Measurements from ENCODE around the gene KRT86. TPM values are rescaled to one million over a fixed set of nuclear protein-coding genes. Genes with fewer than 3 reads are reported as not detected.
"Not testable (repeated sequence)": the region's sequence is repeated elsewhere in the genome, so short reads cannot be mapped to it uniquely, and the experiment has no call there.

KRT86 gene
- total RNA-seq, 1 donor, result 0.21 TPM

DNA sequence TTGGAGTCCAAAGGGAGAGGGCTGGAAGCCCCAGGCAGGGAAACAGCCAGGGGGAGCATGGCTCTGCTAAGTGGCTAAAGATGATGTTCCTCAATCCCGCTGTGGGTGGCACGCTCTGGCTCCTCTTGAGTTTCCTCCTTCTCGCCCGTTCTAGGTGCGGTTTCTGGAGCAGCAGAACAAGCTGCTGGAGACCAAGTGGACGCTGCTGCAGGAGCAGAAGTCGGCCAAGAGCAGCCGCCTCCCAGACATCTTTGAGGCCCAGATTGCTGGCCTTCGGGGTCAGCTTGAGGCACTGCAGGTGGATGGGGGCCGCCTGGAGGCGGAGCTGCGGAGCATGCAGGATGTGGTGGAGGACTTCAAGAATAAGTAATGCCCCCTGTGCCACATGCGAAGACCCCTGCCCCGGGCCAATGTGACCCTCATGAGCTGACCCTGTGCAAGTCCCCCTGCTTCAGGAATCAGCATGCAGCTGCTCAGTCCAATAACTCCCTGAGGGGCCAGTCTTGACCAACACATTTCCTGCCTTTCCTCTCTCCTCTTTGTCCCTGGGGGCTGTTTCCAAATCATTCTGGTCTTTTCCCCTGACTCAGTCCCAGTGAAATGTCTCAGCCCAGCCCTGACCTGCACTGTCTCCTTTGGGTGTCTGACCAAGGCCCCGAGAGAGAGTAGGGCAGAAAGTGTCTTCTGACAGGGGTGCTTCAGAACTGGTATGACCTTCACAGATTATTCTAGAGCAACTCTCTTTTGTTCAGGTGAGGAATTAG, 39.3 kb upstream of the KRT86 start:
- Histone ChIP-seq H3K9me3 (ENCODE audit: low read depth, low read length) (no peaks in the 10 kb centered on the region), H3K4me3 (ENCODE audit: low read length) (no peak overlapping the region), H3K27me3 (ENCODE audit: insufficient read depth, low read length) (peaks cover 23% of the 10 kb centered on the region), H3K4me1 (ENCODE audit: insufficient read depth, low read length) (peaks cover 10% of the 10 kb centered on the region)

GRCh38 chr12:52235822-52236361, 38.6 kb upstream of the KRT86 start:
- Histone ChIP-seq H3K4me1 (ENCODE audit: insufficient read depth, low read length) (peaks cover 10% of the 10 kb centered on the region), H3K9me3 (ENCODE audit: low read depth, low read length) (no peaks in the 10 kb centered on the region), H3K27me3 (ENCODE audit: insufficient read depth, low read length) (peaks cover 23% of the 10 kb centered on the region), H3K4me3 (ENCODE audit: low read length) (no peak overlapping the region)

GRCh38 chr12:52236386-52237050, 37.9 kb upstream of the KRT86 start:
- peaks cover 21% of the 10 kb centered on the region for H3K27me3 ChIP-seq (ENCODE audit: insufficient read depth, low read length)
- peaks cover 10% of the 10 kb centered on the region for H3K4me1 ChIP-seq (ENCODE audit: insufficient read depth, low read length)
- H3K9me3 ChIP-seq (ENCODE audit: low read depth, low read length), result no peaks in the 10 kb centered on the region
- no peak overlapping the region for H3K4me3 ChIP-seq (ENCODE audit: low read length)

GRCh38 chr12:52238207-52238840, 36.1 kb upstream of the KRT86 start:
- peaks cover 4% of the 10 kb centered on the region for H3K27me3 ChIP-seq (ENCODE audit: insufficient read depth, low read length)
- no peak overlapping the region for H3K4me3 ChIP-seq (ENCODE audit: low read length)
- H3K9me3 ChIP-seq (ENCODE audit: low read depth, low read length), result no peaks in the 10 kb centered on the region
- H3K4me1 ChIP-seq (ENCODE audit: insufficient read depth, low read length), result peaks cover 16% of the 10 kb centered on the region

- Histone ChIP-seq H3K27me3 (ENCODE audit: insufficient read depth, low read length) (no peaks in the 10 kb centered on the region), H3K9me3 (ENCODE audit: low read depth, low read length) (no peaks in the 10 kb centered on the region), H3K4me1 (ENCODE audit: insufficient read depth, low read length) (peaks cover 23% of the 10 kb centered on the region), H3K4me3 (ENCODE audit: low read length) (no peak overlapping the region)
Observed at GRCh38 chr12:52238916-52239646, 35.4 kb upstream of the KRT86 start.

- Histone ChIP-seq H3K4me3 (ENCODE audit: low read length) (no peak overlapping the region), H3K4me1 (ENCODE audit: insufficient read depth, low read length) (peaks cover 24% of the 10 kb centered on the region), H3K27me3 (ENCODE audit: insufficient read depth, low read length) (no peaks in the 10 kb centered on the region)
Observed at GRCh38 chr12:52239767-52240166, 34.7 kb upstream of the KRT86 start.

DNA sequence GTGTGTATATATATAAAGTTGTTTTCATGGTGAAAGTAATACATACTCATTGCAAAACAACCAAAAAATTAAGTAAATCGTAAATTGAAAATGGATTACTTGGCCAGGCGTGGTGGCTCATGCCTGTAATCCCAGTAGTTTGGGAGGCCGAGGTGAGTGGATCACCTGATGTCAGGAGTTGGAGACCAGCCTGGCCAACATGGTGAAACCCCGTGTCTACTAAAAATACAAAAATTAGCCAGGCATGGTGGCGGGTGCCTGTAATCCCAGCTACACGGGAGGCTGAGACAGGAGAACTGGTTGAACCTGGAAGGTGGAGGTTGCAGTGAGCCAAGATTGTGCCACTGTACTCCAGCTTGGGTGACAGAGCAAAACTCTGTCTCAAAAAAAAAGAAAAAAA, 34.2 kb upstream of the KRT86 start:
- peaks cover 20% of the 10 kb centered on the region for H3K4me1 ChIP-seq (ENCODE audit: insufficient read depth, low read length)
- H3K27me3 ChIP-seq (ENCODE audit: insufficient read depth, low read length); H3K9me3 ChIP-seq (ENCODE audit: low read depth, low read length); H3K4me3 ChIP-seq (ENCODE audit: low read length): not testable (repeated sequence)

More at GRCh38 chr12:52239767-52240166, 34.7 kb upstream of the KRT86 start:
- no peaks in the 10 kb centered on the region for H3K9me3 ChIP-seq (ENCODE audit: low read depth, low read length)

DNA sequence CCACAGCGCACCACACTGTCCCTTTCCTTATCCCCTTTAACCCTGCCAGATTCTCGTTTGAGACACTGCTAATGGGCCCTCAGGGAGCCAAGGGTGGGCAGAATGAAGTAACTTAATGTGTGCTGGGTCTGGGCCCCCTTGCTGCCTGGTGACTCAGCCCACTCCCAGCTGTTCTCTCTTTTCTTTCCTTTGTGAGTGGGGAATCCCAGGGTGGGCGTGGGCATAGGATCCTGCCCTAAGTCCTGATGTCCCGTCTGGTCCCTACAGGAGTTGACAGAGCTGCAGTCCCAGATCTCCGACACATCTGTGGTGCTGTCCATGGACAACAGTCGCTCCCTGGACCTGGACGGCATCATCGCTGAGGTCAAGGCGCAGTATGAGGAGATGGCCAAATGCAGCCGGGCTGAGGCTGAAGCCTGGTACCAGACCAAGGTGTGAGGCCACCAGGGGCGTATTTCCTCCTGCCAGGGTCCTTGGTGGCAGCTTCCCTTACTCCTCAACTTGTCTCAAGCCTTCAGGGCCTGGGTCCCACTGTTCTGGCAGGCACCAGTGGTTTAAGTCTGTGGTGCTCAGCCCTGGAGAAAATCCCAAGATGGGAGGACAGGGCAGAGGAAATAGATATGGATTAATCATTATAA, 33.1 kb upstream of the KRT86 start:
- Histone ChIP-seq H3K4me1 (ENCODE audit: insufficient read depth, low read length) (peaks cover 20% of the 10 kb centered on the region), H3K27me3 (ENCODE audit: insufficient read depth, low read length) (no peaks in the 10 kb centered on the region), H3K9me3 (ENCODE audit: low read depth, low read length) (no peaks in the 10 kb centered on the region)

DNA sequence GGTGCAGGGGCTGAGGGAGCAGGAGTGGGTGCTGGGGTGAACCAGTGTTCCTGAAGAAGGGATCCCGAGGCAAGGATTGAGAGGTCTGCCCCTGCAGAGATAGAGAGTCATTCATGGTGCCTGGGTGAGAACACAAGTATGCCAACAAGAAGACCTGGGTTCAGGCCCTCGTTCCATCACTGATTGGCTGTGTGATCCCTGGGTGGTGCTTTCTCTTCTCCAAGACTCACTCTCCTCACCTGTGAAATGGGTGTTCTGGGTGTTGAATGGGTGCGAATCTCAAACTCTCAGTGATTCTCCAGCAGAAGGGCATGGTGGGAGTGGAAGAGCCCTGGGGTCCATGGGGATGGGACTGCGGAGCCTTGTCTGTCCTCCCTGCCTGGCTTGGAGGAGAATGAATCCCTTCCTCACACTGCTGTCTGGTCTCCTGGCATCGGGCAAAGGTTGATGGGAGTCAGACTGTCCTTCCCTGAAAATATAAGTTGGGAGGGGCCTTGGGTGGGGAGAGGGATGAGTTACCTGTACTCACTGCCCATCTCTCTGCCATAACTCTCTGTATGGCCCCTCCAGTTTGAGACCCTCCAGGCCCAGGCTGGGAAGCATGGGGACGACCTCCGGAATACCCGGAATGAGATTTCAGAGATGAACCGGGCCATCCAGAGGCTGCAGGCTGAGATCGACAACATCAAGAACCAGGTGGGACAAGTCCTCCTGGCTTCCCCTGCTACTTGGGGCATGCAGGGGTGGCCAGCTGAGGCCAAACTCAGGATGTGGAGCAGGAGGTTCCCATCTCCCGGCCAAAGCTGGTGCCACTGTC, 31.8 kb upstream of the KRT86 start:
- Histone ChIP-seq H3K4me1 (ENCODE audit: insufficient read depth, low read length) (peaks cover 20% of the 10 kb centered on the region), H3K27me3 (ENCODE audit: insufficient read depth, low read length) (no peaks in the 10 kb centered on the region), H3K9me3 (ENCODE audit: low read depth, low read length) (no peaks in the 10 kb centered on the region), H3K4me3 (ENCODE audit: low read length) (no peak overlapping the region)

More for the DNA sequence above, 33.1 kb upstream of the KRT86 start:
- no peak overlapping the region for H3K4me3 ChIP-seq (ENCODE audit: low read length)

GRCh38 chr12:52243259-52243855, 31.1 kb upstream of the KRT86 start:
- Histone ChIP-seq H3K9me3 (ENCODE audit: low read depth, low read length) (no peaks in the 10 kb centered on the region), H3K4me3 (ENCODE audit: low read length) (no peak overlapping the region), H3K4me1 (ENCODE audit: insufficient read depth, low read length) (peaks cover 20% of the 10 kb centered on the region), H3K27me3 (ENCODE audit: insufficient read depth, low read length) (no peaks in the 10 kb centered on the region)

DNA sequence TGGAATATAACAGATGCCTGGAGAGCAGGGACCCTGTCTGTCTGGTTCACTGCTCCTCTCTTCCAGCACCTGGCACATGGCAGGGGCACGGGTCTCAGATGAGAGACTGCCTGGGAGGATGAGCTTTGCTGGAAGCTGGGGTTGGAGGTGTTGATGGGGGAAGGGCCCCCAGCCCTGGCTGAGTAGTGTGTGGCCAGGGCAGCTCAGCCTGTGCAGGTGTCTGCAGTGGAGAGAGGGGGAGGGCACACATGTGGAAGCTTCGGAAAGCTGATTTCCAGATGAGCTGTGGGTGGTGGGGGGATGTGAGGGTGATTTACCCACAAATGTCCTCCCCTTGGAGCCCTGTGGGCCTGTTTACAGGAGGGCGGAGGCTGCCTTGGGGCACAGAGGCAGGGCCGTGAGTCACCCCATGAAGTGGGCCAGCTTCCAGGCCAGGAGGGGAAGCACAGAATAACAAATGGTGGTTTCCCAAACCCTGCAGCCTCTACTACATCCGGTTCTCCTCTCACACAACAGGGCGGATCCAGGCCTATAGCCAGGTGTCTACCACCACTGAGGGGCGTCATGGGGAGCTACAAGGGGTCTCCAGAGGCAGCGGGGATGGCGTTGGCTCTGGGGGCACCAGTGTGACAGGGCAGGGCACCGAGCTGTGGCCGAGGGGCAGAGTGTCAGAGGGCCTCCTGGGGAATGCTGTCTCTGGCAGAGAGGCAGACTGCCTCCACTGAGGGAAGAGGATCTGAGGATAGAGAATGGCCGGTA, 30.4 kb upstream of the KRT86 start:
- no peaks in the 10 kb centered on the region for H3K9me3 ChIP-seq (ENCODE audit: low read depth, low read length)
- no peak overlapping the region for H3K4me3 ChIP-seq (ENCODE audit: low read length)
- H3K4me1 ChIP-seq (ENCODE audit: insufficient read depth, low read length), result peaks cover 20% of the 10 kb centered on the region
- H3K27me3 ChIP-seq (ENCODE audit: insufficient read depth, low read length), result peaks cover 3% of the 10 kb centered on the region

GRCh38 chr12:52244615-52244994, 29.8 kb upstream of the KRT86 start:
- peaks cover 20% of the 10 kb centered on the region for H3K4me1 ChIP-seq (ENCODE audit: insufficient read depth, low read length)
- no peak overlapping the region for H3K4me3 ChIP-seq (ENCODE audit: low read length)
- peaks cover 6% of the 10 kb centered on the region for H3K27me3 ChIP-seq (ENCODE audit: insufficient read depth, low read length)
- H3K9me3 ChIP-seq (ENCODE audit: low read depth, low read length), result no peaks in the 10 kb centered on the region
